ENCODE results near the gene SECISBP2L.

DNA sequence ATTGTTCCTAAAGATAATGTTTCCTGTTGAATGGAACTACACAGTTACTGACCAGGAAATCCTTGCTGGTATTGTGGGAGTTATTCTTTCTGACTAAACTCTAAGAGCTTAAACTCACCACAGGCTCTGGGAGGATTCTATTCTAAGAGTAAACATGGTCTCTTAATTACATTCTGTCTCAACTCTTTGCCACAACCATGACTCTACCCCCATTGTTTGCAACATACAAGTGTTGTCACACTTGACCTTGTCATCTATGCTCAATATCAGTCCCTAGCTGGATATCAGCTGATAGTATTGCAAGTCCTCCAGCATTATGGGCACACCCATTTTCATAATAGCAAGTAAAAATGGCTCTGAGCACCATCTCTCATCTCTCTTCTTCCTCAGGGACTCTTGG, 29.6 kb upstream of the SECISBP2L start:
- TF ChIP-seq, protein P1, sequence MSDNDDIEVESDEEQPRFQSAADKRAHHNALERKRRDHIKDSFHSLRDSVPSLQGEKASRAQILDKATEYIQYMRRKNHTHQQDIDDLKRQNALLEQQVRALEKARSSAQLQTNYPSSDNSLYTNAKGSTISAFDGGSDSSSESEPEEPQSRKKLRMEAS (IDR thresholded peaks at IDR 0.05; ENCODE audit: insufficient read depth, insufficient read length) = no peak
- TF ChIP-seq POLR2AphosphoS5 (IDR thresholded peaks at IDR 0.05; ENCODE audit: insufficient read depth, low read depth, low read length) (no peak), EZH2 (IDR thresholded peaks at IDR 0.05; ENCODE audit: borderline replicate concordance, low read depth, low read length, severe bottlenecking) (no peak), POLR2A (IDR thresholded peaks at IDR 0.05; ENCODE audit: low read depth, low read length) (no peak)
- TF ChIP-seq, protein P2, sequence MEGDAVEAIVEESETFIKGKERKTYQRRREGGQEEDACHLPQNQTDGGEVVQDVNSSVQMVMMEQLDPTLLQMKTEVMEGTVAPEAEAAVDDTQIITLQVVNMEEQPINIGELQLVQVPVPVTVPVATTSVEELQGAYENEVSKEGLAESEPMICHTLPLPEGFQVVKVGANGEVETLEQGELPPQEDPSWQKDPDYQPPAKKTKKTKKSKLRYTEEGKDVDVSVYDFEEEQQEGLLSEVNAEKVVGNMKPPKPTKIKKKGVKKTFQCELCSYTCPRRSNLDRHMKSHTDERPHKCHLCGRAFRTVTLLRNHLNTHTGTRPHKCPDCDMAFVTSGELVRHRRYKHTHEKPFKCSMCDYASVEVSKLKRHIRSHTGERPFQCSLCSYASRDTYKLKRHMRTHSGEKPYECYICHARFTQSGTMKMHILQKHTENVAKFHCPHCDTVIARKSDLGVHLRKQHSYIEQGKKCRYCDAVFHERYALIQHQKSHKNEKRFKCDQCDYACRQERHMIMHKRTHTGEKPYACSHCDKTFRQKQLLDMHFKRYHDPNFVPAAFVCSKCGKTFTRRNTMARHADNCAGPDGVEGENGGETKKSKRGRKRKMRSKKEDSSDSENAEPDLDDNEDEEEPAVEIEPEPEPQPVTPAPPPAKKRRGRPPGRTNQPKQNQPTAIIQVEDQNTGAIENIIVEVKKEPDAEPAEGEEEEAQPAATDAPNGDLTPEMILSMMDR (IDR thresholded peaks at IDR 0.05; ENCODE audit: extremely low read depth in 1 of 2, insufficient read depth in 1 of 2, low read depth in 1 of 2, low read length in 2 of 2) = no peak

All from endothelial cell of umbilical vein (primary cell).